HG02970 (cell line): ENCODE data around the gene KCTD15.

Source experiments
- ATAC-seq: cut with Tn5 transposase; IDR thresholded peaks from one replicate; pipeline ENCODE4 v1.9.1; 2021; ENCODE audit warnings: mild to moderate bottlenecking, moderate library complexity, moderate number of reproducible peaks; ENCODE audit not compliant: unreplicated experiment, low FRiP score

KCTD15 gene

DNA sequence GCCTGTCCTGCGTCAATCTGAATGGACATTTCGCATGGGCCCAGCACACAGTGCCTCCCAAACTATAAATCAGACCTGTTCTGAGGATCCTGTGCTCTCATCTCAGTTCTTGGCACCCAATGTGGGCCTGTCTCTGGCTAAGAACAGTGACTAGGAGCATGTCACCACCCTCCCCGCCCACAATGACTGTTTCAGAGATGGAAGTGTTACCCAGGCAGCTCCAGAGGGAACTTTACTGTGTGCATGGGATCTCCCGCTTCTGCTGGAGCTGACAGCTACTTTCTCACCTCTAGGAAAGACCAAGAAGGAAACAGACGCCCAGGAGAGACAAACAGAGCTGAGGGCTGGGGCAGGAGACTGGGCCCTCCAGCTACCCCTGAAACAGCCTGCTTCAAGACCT is 45.0 kb downstream of the KCTD15 start:
- ATAC-seq: no peak

DNA sequence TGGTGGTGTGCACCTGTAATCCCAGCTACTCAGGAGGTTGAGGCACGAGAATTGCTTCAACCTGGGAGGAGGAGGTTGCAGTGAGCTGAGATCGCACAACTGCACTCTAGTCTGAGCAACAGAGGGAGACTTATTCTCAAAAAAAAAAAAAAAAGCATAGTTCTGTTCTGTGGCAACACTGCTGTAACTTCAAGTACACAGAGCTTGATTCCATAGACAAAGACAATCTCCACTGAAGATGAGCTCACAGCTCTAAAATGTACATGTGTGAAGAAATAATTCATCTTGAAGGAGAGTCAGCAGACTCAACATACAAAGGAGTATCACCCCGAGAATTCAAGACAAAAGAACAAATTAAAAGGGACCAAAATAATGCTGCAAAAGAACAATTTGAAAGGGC is 47.8 kb downstream of the KCTD15 start:
- ATAC-seq: no peak

DNA sequence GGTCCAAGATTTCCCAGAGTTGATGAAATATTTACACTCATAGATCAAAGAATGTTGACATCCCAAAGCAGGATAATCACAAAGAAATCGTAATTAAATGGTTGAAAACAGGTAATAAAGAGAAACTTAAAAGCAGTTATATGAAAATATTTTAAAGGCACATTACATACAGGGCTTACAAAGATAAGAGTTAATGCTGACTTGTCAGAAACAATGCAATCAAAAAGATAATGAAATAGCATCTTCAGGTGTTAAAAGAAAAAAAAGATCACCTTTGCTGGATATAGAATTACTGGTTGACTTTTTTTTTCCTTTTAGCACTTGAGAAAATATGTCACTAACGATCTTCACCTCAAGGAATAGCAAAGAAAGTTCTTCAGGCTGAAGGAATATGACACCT is 48.8 kb downstream of the KCTD15 start:
- no peak for ATAC-seq

DNA sequence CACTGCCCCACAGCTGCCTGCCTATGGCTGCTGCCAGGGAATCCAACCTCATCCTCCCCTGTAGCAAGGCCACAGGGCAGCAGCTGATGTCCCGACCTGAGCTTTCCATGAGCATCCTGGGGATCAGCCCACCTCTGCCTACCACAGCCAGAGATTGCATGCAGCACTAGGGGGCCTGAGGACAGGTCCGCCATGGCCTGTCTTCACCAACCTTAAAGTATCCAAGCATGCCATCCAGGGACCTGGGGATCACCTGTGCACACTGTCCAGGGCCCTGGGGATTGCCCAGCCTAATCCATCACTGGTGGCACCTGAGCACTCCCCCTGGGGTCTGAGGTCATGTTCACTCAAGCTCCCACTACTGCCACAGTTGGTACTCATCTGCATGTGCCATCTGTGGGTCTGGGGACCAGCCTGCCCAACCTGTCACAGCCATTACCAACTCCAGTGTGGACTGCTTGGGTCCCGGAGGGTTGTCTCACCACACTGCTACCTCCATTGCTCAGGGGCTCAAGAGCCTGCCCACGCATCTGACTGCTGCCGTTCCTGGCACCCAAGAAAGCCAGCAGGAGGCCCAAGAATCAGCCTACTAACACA is 53.0 kb downstream of the KCTD15 start:
- no peak for ATAC-seq

DNA sequence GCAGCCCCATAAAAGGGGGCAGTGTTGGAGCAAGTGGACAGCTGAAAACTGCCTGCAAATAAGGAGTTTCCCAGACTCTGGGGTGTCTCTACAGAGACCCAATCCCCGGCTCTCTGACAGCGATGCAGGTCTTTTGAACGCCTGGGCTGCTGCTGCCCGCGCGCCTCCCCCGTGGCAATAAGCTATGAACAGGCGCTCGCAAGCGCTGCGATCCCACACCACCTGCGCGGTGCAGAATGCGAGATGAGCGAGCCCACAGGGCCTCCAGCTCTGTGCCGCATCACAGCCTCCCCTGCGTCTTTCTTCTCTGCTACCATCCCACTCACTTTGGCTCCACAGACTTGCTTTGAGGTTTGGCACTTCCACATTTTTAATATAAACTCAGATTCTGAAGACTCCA is 62.3 kb downstream of the KCTD15 start:
- ATAC-seq: no peak

DNA sequence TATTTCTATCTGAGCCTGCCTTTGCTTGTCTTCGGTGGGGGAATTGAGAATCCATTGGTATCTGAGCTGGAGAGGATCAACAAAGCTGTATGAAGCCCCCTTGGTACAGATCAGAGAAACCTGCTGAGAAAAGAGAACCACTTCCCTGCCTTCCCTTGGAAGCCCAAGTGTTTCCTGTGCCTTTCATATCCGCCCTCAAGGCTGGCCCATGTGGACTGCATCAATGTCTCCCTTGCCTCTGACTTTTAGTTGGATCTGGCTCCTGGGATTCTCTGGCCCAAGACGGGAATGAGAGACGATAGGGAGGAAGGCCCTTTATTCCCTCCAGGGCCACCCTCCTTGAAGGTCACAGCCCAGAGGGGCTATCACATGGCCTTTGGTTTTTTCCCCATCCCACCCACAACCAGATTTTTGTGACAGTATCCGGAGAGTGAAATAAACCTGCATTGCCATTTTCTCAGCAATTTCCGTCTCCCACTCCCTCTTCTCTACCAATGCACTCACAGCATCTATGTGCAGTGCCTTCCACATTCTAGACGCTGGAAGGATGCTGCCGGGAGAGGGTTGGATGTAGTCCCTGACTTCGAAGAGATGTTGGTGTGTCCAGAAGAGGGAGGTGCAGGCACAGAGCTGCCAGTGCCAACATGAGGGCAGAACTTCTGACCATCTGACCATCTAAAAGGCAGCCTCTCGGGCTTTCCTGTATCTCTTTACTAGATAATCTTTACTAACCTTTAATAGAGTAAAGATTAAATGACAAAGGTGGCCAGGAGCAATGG is 63.8 kb downstream of the KCTD15 start:
- ATAC-seq: no peak

DNA sequence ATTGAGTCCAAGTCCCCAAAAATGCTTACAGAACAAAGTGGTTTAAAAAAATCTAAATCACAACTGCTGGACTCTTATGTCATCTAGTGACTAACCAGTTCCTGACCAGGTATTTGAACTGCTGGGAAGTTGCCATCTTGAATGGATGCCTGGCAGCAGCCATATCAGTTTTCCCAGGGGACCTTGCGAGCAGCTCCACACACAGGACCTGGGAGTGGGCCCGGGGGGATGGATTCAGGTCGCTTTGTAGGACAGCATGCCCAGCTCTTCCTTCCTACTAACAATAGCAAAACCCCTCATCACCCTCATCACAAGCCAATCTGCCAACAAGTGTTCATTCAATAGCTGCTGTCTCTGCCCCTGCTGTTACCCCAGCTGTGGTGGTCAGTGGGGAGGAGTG is 65.3 kb downstream of the KCTD15 start:
- no peak for ATAC-seq

DNA sequence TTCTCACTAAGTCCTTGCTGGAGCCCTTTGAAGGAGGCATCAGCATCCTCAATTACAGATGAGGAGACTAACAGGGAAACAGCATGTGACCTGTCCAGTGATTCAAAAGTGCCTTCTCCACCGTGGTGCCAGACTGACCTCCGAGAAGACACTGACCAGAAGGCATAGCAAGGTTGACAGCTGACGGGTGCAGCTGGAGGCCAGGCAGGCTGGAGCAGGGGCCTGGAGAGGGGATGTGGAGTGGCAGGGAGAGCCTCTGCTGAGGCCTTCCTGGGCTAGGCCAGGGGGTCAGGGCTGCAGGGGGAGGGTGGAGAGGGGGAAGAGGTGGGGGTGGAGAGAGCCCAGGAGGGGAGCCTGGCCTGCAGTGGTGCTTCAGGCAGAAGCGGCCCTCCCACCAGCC is 66.3 kb downstream of the KCTD15 start:
- no peak for ATAC-seq

DNA sequence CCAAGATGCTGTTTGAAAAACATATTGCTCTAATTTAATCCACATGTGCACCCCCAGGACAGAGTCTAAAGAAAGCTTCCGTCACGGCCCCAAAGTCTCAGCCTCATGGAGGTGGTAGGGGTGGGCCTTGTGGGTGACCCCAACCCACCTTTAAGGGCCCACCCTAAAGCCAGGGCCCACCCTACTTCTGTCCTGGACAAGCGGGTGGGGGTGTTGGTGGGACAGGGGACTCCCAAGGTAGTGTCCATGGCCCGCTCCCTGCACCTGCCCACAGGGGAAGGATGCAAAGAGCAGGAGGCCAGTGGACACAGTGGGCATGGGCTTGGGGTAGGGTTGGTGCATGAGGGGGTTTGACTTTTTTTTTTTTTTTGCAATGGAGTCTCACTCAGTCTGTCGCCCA is 66.8 kb downstream of the KCTD15 start:
- no peak for ATAC-seq

DNA sequence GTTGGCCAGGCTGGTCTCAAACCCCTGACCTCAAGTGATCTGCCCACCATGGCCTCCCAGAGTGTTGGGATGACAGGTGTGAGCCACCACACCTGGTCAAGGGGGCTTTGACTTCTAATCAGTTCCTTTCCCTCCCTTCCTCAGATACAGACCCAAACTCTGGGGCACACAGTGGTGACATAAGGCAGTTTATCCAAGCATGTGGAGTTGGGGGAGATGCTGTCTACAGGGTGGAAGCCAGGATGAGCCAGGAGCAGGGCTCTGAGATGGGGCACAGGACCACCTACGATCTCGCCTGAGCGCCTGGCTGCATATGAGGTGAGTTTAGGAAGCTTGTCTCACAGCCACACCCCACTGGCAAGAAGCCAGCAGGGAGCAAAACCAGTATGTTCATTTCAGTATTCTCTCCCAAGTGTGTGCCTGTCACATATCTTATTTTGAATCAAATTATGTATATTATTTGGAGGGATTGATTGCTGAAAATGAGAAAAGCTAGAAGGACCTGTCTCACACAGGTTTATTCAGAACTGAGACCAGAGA is 67.7 kb downstream of the KCTD15 start:
- ATAC-seq: no peak

DNA sequence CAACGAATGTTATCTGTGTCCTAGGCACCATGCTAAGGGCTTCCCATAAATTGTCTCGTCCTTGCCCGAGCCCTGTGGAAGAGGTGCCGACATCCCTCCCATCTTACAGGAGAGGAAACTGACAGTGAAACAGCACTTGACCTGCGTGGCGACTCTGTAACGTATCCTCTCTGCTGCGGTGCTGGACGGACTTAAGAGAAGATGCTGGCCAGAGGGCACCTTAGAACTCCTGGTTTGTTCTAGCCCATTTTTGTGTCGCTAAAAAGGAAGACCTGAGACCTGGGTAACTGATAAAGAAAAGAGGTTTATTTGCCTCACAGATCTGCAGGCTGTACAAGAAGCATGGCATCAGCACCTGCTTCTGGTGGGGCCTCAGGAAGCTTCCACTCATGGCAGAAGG is 68.6 kb downstream of the KCTD15 start:
- no peak for ATAC-seq
